ENCODE data around the gene CRACR2A.

The CRACR2A gene

DNA sequence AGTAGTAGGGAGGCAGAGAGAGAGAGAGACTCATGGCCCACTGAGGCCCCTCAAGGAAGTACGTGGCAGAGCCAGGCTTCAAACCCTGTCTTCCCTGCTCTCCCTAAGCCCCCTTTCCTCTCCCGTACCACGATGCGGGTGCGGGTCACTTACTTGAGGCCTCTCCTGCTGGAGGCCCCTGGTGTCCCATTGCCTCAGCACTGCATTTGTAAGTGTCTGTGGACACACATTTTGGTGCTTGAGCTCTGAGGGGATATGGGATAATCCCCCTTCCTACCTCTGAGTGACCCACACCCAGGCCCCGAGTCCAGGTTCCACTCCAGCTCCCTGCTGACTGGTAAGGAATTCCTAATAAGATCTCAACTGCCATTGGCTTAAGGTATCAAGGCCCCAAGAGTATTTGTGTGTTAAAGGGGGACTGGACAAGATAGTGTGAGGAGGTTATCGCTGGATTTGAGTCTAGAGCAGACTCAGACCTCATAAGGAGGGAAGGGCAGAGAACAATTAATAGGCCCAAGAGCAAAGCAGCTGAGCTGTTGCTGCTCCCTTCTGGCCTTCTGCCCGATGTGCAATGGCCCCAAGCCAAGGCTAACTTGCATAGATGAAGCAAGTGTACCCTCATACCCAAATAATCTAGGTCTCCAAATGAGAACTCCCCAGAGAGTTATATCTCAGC is 71.9 kb downstream of the CRACR2A start:
- DNase-seq = no peak

DNA sequence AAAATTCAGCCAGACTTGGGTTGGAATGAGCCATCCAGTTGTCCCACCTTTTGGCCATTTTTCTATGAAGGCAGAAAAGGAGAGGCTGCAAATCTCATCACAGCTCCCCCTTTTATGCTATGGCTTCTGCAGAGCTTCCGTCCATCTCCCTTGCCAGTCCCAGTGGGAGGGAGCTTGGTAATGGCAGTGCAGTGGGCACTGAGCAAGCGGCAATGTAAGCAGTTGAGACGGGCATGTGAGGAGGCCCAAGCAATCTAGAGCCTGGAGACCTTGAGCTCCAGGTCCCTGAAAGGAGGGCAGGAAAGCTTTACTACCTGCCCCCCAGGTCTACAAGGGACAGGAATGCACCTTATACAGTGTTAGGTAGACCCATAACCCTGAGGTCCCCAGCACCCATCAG is 73.1 kb downstream of the CRACR2A start:
- no peak for DNase-seq

DNA sequence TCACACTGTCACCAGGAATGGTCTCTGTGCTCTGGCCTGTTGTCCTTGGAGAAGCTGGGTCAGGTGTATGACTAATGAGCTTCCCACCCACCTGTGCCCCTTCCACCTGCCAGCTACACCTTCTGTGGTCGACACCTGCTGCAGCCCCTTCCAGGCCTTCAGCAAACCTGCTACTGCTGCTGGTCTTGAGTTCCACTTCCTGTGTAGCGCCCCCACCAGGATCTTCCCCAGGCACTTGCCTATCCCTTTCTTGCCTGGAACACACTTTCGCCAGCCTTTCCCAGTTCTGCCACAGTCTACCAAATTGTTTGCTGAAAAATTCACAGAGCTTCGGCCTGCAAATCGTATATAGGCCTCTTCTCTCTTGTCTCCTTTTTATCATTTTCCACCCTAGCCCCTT is 75.3 kb downstream of the CRACR2A start:
- no peak for DNase-seq

DNA sequence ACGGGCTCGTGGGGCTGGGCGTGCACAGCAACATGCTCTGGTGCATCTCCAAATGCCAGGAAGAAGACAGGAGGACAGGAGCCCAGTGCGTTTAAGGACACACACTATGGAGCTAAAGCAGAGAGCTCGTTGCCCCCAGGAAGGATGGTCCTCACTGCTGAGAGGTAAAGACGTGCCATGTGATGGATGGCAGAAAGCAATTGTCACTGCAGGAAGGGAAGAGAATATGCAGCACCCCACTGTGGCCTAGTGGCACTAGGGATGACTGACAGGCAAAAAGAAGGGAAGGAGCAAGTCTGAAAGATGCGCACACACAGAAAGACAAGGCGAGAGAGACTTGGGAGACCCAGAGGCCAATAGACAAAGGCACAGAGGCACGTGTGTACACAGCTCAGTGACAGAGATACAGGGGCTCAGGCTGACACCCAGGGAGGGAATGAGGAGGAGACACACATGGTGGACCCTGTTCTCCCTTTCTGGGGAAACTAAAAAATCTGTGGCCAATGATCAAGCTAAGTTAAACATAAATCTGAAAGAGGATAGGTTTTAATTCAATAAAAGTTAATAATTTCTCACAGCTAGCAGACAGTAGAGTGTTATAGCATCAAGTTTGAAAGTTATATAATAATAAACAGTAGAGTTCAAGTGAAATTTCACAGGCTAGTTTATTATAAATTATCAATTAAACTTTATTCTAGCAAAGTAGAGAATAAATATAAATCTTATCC is 78.8 kb downstream of the CRACR2A start:
- no peak for DNase-seq

DNA sequence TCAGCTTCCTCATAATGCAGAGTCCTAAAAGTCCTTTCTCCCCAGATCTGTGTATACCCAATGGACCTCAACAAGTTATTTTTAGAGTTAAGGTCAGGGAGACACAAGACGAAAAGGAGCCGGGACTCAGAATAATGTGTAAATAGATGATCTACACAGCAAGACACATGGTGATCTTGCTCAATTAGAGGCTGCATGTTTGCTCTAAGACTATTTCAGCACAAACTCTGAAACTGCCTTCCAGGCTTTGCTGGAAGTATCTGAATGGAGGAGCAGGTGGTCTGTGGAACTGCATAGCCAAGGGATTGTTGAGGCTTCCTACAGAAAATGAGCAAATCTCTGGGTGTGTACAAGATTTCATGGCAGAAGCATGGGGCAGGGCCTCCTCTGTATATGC is 80.8 kb downstream of the CRACR2A start:
- no peak for DNase-seq

DNA sequence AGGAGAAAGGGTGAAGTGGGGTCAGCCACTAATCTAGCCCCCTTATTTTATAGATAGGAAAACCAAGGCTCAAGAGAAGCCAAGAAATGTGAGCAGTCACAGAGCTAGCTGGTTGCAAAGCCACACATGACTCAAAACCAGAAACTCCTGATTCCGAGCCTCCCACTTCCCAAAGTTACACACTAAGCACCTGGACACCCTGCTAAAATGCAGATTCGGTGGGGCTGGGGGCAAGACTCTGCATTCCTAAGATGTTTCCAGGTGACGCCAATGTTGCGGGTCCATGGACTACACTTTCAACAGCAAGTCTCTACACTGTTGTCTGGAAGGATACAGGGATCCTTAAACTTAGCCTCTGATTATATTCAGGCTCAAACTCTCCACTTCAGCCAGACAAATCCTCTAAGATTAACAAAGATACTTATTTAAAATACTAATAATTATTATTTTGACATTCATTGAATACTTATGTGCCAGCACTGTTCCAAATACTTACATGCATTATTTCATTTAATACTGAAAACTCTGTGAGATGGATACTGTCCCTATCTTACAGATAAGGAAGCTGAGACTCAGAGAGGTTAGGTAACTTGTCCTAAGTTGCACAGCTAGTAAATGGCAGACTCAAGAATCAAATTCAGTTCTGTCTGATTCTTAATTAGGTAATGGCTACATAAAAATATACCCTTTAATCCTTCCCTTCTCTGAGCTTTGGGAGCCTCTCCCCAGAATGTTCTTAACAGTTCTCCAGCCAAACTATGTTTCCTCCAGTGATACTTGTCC is 81.4 kb downstream of the CRACR2A start:
- no peak for DNase-seq

DNA sequence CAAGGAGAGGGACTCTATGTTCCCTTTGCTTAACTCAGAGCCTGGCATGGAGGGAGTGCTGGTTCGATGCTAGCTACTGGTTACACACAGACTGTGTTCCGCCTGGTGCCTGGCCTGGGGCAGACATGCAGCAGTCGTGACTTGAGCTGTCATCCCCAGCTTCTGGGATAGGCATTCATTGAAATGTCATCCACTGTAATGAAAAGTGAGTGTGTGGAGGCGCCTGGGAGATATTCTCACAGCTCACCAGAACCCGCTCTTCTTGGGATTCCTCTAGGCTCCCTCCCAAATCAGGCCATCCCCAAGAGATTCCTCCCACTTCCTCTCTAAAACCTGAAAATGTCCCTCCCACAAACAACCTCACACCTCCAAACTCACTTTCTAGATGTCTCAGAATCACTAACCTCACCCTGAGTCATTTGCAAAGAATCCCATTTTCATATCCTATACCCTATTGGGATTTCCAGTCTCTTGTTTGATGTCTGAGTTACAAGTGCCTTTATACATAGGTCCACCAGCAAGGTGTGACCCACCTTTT is 82.8 kb downstream of the CRACR2A start:
- DNase-seq = no peak

DNA sequence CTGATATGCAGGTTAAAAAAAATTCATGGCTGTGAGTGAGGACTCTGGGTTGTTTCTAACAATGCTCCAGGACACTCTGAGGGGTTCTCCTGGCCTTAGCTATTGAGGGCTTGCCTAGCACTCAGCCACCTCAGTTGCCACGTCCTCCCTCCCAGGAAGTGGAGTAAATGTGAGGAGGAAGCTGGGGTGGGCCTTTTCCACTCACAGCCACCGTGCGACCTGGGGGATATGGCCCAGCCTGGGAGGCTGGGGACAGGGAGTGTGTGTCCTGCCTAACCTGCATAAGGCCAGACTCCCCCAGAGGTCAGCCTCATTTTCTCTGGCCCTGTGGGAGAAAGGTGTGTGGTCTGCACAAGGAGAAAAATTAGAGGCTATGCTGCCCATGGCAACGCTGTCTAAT is 83.3 kb downstream of the CRACR2A start:
- DNase-seq = no peak

DNA sequence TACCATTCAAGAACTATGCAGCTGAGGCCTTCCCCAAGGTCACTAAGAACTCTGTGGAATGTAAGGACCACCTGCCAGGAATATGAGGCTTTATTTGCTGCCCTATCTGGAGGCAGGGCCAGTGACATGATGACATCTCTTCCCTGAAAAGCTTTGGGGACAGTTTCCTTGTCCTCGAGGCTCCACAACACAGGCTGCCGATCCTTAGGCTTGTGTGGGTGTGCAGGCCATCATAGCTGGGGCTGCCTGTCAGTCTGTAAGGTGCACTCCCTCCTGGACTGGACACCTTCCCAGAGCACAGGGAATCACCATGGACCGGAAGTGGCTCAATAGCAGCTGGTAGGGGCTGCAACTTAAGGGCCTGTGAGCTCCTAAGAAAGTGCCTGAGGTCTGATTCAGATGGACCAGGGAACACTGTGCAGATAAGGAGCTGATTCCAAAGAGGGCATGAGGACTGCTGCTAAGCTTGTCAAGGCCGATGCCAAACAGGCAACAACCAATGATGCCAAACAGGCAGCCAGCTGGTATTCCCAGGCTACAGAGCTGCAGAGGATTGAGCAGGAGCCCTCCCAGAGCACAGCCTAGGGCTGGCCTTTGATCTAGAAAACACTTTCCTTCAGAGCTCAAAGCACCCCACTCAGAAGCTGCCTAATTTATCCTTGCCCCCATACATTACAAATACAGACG is 84.3 kb downstream of the CRACR2A start:
- no peak for DNase-seq

DNA sequence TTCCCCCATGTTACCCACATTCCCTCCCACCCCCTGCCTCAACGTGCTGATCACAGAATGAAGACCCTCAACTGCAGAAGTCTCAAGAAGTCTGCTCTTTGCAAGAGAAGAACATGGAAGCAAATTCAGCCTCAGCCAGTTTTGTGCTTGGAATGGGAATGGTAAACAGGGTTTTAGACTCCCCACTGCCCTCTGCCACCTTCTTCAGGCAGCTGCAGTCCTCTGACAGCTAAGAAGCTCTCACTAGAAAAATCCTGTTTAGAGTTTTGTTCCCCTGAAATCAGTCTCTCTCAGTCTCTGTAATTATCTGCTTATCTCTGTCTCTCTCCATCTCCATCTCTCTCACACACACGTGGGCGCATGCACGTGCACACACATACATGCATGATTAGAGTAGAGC is 85.4 kb downstream of the CRACR2A start:
- DNase-seq = no peak

DNA sequence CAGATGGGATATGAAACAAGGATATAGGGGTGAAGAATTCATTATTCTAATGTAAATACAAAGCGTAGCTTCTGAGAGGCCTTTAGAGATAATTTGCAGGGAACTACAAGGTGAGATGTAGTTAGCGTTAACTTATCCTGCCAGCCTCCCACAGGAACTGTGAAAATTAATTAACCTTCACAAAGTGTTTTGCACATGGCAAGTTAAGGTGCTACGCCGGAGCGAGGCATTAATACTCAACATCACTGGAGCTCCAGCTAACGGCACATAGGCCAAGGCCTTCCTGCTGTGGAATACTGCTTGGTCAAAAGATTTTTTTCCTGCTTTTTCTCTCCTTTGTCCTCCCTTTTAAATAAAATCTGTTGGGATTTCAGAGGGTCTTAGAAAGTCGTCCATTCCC is 86.5 kb downstream of the CRACR2A start:
- no peak for DNase-seq

DNA sequence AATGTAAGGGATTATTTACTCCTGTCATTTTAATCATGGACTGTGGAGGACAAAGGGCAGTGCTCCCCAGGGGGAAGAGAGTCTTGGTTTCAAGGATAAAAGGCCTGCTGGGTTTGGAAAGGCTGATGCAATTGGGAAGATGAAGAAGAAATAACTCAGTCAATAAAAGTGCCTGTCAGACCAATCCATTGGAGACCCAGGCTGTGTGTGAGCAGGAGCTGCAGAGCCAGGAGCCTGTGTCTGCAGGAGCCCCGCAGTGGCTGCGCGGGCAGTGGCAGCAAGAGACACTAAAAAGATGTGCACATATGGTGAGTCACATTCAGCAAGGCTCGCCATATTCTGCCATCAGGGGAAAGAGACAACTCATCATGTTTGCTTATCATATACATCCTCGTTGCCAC is 90.4 kb downstream of the CRACR2A start:
- no peak for DNase-seq

DNA sequence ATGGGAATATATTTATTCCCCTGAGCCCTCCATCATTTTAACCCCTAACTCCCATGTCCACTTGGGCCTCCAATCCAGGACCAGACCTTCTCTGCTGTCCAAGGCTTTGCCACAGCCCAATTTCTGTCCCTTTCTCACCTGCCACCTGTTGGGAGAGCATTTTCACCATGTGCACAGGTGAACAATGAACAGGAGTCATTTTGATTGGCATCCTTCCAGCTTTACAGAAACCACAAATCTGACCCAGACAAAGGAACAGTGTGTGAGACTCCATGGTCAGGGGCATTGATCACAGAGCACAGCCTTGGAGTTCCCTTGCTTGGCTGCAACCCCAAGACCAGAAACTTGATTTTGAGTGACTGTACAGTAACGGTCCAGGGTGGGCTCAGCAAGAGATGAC is 91.9 kb downstream of the CRACR2A start:
- no peak for DNase-seq

DNA sequence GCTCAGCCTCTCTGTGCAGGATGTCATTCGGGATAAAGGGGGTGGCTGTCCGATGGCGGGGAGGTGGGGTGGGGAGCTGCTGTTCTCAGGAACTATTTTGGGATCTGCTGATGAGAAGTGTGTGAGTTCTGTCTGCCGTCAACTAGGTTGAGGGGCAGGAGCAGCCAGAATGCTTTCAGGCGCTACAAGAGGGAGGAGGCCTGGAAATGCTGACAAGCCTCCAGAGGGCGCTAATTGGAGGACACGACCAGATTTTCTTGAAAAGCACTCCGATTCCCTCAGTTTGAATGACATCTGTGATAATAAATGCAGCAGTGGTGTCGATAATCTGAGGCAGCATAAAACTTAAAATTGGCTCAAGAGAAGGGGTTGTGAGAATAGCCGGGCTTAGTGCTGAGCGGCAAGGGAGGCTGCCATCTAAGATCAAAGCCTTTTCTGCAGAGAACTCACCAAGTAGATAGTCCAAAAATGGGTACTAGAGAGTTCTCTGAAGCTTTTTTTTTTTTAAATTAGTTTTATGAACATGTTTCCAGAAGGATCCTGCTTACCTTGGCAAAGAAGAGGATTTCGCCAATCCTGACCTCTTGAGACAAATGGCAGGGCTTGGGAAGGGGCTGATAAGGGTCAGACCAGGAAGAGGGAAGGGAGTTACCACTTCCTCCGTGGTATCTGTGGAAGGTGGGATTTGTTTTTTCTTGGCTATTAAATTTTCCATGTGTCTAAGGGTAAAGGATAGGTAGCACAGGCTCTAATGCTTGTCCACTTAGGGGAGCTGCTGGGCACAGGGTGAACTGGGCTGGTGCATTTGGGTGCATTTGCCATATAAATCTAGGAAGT is 94.4 kb downstream of the CRACR2A start:
- DNase-seq = peak; percentile 9

DNA sequence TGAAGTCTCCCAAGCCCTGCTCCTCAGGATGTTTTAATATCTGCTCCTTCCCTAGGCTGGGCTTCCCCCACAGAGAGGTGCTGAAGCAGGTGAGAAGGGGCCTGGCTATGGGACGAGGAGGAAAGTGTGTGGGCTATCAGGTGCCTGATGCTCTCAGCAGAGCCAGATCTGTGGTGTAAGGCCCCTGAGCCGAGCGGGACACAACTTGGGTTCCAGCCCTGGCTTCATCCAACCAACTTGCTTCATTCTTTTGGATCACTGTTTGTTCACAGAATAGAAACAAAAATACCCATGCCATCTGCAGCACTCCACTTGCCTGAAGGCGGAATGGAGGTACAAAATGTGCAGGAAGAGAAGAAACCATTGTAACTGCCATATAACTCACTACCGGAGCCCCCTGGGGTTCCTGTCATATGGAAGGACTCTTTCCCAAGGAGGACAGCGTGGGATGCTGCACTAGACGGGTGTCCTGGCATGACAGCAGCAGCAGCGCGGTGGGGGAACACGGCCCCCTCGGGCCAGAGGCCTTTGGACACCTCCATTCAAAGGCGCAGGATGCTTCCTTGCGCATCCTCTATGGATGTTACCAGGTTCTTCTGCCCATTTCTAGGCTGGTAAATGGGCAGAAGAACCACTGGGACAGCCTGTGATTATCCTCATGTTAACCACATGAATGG is 95.8 kb downstream of the CRACR2A start:
- no peak for DNase-seq

DNA sequence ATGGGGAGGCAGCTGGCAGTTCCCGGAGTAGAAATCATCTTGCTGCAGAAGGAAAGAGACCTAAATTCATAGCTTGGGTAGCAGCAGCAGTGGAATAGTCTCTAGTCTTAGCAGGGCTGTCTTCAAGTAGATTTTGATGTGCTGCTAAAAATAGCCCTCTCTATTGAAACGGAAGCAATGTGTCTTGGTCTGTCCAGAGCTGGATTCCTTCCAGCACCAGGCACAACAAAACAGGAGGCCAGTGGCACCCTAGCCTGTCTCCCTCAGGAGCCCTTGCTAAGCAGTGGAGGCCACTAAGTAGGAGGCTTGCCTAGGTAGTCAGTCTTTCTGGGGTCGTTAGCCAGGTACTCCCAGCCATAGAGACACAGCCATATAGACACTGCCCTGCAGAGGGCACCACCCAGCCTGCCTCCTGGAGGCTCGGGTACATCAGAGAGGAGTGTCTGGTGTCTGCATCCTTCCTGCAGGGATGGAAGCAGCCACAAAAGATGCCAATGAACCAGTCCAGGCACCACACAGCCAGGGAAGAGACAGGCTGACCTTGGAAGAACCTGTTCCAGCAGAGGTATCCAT is 97.5 kb downstream of the CRACR2A start:
- peak; percentile 7 for DNase-seq

DNA sequence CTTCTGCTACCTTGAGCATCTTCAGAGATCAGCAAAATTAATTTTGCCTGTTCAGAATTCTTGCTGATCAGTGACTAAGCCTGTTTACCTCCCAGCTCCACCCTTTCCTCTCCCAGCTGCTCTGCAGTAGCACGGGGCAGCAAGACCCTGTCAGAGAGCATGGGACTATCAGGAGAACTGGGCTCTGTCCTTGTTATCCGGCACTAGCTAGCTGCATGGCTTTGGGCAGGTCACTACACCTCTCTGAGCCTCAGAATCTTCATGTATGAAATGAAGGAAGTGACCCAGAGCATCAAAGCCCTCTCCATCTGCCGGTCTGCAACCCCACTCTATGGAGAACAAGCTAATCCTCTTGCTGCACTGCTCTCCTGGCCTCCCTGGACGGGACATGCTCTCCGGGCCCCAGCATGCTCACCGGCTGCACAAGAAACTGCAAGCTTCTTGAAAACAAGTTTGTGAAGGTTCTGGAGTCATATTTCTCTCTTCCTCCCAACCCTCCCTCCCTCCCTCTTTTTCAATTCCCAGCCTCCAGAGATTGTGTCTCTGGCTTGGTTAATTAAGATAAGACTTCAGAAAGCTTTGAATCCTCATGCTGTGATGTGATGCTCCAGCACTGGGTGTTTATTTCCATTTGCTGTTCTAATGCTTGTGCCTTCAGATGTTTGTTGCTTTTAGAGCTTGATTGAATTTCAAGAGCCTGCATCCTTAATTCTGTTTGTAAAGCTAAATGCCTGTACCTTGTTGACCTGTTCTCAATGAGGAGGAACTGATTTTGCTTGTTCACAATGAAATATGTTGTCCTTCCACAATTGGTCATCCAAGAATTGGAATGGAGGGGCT is 101.1 kb downstream of the CRACR2A start:
- DNase-seq = no peak

DNA sequence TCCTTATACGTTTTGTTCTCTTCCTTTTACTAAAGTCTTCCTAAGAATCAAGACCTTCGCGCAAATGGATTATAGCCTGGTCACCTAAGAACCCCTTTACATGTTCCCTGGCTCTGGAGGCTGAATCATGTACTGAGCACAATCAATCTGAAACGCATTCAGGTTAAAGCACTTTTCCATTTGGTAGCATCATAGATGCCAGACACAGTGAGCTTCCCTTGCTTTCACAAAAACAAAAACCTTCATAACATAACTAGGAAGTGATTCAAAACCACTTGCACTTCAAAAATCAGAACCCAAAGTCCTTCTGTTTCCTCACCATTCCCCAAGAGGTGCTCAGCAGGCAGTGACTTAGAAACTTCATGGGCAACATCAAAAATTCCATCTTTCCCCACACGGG is 105.4 kb downstream of the CRACR2A start:
- no peak for DNase-seq

DNA sequence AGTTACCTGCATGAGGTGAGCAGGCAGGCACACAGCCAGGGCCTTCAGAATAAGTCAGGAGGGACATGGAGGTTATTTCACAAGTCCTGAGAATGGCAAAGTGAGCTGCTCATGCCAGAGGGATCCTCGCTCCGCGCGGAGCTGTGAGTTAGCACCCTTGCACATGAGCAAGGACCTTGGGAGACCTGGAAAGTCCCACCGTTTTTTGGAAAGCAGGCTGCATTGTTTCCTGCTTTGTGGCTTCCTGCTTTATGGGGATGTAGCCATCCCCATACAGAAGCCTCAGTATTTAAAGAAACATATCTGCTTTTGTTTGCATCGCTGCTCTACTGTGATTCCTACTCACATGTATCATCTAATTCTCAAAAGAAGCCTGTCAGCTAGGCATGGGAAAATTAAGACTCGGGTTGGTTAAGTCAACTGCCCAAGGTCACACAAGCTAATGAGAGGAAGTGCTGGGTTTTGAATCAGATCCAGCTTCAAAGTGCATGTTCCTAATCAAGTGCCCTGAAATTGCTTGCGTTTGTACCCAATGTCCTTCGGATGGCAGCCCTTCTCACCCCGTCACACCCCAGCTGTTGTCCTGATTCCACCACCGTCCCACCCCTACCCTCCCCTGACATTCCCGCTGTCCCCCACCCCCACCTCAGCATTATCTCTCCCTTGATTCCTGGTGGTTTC is 106.2 kb downstream of the CRACR2A start:
- DNase-seq = no peak

DNA sequence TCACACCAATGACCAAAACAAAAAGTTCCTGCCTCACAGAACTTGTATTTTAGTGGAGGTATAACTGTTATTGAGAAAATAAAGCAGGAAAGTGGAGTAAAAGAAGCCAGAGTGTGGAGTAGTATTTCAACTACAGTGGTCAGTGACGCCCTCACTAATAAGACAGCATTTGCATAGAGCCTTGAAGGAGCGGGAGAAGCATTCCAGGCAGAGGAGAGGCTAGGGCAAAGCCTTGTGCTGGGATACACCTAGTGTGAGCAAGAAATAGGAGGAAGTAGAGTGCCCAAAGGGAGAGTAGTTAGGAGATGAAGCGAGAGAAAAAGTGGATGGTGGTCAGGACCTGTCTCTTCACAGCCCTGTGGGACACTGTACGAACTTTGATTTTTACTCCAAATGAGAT is 107.8 kb downstream of the CRACR2A start:
- no peak for DNase-seq

All from activated CD4-positive, alpha-beta T cell treated with anti-CD3 and anti-CD28 coated beads, Interleukin-2, amount 50 U/mL, for 1 hour (primary cell).